Epidermal melanocyte (primary cell): ENCODE data around the gene HEYL.

Experiments
- DNase-seq: peaks from one replicate; pipeline ENCODE4 v3.0.0; 2011; ENCODE audit warnings: low spot score; ENCODE audit not compliant: insufficient read length

Gene HEYL

DNA sequence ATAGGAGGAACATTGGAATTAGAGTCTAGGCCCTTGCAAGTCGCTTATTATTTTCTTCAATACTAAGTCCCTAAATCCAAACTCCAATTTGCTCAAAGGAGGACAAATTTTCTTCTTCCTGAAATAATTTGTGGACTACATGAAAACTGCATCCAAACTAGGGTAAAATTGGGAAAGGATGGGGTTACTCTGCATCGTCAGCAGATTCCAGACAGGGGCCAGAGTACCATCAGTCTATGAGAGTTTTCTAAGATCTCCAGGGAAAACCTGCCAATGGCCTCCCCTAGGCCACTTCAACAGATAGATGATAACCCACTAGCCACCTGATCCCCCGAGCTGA is 508 bp downstream of the HEYL start:
- DNase-seq, result no peak

DNA sequence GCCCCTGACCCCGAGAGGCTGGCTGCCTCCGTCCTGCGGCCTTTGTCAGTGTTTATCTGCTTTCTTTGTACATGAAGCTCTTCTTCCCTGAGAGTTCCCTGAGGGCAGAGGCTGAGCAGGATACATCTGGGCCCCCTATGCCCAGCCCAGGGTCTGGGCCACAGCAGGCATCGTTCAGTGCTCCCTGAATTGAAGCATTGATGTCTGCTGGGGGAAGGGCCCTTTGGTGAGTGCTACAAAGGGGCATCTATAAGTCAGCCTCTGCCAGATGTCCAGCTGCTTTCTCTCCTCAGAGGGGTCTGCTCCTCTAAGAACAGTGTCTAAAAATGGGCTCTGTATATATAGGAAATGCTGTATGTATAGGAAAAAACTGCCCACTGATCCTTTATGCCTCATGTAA is 2.1 kb downstream of the HEYL start:
- DNase-seq, result no peak

DNA sequence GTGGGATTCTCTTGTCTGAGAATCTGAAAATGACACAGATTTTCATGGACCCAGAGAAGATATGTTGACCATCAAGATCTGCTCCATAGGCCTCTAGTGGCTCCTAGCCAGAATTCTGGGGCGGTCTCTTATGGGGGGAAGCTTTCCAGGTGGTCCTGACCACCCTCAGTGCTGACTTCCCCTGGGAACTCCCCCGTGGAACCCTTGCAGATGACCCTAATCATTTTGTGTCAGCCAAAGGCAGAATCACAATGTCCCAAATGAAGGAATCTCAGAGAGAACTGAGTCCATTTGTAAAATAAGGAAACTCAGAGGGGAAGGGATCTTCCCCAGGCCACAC is 3.6 kb downstream of the HEYL start:
- DNase-seq, result no peak

DNA sequence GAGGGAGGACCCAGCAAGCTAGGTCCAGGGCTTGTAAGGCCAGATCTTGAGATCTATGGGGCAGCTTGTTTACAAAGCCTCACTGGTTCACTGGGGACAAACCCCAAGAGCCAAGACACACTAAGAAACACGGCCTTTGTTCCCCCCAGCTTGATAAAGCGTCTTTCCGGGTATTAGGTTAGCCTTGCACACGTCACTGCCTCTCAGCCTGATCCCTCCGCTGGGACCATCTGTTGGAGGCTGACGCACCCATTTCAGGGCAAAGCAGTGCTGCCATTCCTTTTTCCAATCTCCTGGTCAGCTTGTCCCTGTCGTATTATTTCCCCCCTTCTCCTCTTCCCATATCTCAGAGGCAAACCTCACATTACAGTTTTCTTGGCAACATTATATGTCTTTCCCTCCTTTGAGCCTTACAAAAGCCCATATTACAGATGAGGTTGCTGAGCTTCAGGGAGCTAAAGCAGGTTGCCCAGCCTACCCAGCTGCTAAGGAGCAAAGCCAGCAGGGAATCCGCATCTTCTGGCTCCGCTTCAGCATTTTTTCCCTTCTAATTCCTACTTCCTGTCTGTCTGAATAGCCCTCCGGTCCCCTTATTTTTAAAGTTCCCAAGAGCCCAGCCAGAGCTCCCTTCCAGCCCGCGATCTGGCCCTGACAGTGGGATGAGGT is 4.1 kb downstream of the HEYL start:
- DNase-seq, result no peak

DNA sequence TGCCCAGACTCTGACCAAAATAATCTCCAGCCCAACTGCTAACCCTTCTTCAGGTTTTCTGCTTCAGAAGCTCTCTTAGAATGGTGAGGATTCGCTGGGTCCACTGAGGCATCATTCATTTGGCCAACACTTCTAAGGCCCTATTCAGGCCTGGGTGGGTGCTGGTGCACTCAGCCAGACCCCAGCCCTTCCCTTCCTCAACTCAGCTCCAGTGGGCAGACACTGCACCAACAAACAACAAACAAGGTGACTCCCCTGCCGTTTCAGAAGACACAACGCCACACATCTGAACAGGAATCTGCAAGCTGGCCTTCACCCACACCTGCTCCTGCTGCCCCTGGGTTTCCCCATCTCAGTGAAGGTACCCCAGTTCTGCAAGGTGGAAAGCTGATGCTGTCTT is 6.0 kb downstream of the HEYL start:
- no peak for DNase-seq

DNA sequence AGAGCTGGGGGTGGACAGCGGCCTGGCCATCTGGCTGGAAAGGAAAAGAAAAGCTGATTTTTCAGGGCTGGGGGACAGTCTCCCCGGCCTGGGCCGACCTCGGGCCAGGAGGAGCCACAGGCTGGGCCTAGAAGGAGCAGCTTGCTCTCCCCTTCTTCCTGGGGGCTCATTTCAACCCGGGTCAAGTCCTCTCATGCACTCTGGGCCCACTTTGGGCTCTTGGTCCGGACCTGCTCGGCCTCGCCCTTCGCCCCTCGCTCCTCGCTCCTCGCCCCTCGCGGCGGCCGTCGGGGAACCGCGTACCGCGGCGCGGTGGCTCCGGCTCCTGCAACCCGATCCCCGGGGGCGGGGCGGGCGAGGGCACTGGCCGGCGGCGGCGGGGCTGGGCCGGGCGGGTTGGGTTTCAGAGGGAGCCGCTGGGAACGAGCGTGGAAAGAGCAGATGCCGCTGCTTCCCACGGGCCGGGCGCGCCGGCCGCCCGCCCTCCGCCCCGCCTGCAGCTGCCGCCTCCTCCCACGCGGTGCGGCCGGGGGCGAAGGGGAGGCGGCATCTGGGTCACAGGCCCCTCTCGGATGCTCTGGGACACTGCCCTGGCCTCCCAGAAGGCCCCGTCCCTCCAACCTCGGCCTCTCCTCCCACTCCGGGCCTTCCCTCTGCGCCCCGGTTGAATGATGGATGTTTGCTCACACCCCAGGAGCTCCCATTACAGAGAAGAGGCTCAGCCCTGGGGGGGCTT is 6.6 kb downstream of the HEYL start:
- DNase-seq, result peak; percentile 57

DNA sequence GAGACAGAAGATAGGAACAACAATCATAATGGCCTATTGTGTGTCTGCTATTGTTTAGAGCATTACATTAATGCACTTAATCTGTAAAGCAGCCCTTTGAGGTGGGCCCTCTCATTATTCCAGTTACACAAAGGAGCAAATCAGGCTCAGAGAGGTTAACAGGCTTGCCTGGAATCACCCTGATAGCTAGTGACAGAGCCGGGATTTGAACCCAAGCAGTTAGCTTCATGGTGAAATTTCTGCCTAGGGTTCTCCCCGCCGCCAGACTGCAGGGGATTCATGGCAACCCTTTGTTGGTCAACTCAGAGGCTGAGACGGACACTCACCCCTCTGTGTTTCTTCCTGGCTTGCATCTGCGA is 7.1 kb downstream of the HEYL start:
- no peak for DNase-seq

DNA sequence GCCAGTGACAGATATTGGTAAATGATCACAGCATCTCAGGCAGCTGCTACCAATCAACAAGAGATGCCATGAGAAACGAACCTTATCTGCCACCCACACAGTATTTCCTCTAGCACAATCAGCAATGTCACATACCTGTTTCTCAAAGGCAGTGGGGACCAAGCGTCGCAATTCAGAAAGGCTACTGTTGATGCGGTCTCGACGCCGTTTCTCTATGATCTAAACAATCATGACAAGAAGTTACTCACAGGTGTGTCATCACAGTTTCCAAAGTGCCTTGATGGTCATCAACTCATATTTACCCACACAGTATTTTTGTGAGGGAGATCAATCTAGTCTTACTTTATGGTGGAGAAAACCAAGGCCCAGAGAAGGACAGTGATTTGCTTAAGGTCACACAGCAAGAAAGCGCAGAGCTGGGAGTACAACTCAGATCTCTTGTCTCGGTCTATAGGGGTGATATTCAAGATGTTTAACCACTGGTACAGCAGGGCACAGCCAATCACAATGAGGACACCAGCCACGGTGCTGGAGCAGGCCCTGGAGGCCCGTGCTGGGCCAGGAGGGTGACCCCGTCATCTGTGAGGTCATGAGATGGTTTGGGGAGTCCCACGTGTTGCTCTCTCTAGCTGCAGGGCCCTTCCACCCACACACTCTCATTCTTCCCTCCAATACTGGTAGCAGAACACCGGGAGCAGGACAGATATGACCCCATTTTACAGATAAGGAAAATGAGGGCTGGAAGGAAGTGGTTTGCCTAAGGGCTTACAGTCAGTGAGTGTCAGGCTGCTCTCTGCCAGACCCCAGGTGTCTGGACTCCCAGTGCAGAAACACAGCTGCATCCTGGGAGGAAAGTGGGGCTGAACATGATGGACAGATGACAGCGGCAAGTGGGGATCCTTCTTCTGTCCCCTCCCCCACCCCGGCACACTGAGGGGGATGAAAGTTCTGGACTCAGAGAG is 7.8 kb downstream of the HEYL start:
- no peak for DNase-seq

- no peak for DNase-seq
Observed at GRCh38 chr1:39628807-39629350, 10.6 kb downstream of the HEYL start.

DNA sequence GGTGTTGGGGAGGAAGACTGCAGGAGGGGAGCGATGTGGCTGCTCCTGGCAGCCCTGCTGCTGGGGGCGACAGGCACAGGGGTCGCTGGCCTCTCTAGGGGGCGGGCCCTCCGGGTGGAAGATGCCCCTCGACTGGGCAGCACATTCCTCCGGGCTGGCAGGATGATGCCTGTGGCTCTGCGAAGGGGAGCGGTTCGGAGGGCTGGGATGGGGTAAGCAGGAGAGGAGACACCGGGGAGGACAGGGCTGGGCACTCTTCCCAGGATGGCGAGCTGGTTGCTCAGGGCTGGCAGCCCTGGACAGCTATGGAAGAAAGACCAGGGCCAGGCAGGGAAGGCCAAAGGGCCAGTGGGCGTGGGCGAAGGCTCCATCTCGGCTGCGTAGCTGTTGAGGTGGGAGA is 12.8 kb downstream of the HEYL start:
- no peak for DNase-seq

GRCh38 chr1:39625462-39626273 is 13.8 kb downstream of the HEYL start:
- DNase-seq, result no peak

- no peak for DNase-seq
Observed at GRCh38 chr1:39625009-39625408, 14.4 kb downstream of the HEYL start.

DNA sequence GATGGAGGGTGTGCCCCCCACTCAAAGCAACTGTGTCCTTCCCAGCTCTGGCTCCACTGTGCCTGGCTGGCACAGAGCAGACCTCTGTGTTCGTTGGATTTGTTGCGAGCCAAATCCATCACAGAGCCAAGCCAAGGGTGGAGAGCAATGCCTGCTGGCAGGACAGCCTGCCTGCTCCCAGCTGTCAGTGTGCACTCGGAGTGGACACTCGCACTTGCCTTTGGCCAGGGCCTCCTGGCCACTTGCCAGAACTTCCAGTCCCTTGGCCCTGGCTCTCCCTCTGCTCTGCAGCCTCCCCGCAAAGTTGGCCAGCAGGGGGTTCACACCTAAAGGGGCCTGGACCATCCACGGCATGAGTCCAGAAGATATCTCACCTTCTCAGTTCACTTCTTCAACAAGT is 16.4 kb downstream of the HEYL start:
- no peak for DNase-seq

DNA sequence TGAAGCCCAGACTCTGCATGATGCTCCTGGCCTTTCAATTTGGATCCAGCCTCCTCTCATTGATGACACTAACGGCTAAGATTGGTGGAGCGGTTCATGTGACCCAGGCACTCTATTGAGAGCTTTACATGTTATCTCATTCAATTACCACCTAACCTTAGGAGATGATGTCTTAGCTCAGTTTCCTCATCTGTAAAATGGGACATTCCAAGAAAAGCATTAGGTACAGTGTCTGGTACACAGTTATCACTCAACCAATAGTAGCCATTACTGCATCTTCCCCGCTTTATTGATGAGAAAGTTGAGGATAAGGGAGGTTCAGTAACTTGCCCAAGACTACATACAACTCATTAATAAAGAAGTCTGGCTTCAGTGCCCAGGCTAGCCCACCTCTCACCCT is 17.0 kb downstream of the HEYL start:
- no peak for DNase-seq

DNA sequence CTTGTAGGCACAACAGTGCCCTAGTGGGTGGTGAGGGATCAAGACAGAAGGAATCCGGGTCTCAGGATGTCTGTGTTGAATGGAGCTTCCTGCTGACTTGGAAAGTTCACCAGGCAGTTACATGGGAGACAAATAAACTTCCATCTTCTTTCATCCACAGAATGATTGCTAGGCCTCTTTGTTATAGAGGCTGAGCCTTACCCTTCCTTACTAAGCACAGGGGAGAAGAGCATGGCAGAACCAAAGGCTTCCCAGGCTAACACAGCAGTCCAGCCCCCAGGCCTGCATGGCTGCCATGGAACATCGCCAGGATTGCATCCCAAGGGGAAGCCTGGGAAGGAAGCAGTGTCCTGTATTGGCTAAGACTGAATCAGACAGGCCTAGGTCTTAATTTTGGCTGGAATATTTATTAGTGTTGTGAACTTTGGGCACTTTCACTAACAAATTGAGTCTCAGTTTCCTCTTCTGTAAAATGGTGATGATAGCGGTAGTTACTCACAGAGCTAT is 18.7 kb downstream of the HEYL start:
- no peak for DNase-seq

- no peak for DNase-seq
Observed at GRCh38 chr1:39617488-39618049, 21.9 kb downstream of the HEYL start.

DNA sequence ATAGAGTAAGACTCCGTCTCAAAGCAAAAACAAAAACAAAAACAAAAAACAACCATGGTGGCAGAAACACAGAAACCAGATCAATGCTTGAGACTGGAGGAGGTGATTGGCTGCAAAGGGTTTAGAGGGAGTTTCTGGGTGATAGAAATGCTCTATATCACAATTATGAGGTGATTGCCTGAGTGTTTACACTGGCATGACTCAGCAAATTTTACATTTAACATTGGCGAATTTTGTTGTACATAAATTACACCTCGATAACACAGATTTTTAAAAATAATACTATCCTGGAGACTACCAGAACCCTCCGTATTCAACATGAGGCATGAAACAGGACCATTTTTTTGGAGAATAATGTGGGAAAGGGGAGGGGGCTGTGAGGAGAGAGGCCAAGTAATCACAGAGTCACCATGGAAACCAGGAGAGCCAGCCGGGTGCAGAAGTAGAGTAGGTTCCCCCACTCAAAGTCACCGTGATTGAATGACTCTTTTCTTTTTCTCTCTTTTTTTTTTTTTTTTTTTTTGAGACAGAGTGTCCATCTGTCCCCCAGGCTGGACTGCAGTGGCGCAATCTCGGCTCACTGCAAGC is 24.3 kb downstream of the HEYL start:
- no peak for DNase-seq

- no peak for DNase-seq
Observed at GRCh38 chr1:39614488-39614887, 25.0 kb downstream of the HEYL start.

DNA sequence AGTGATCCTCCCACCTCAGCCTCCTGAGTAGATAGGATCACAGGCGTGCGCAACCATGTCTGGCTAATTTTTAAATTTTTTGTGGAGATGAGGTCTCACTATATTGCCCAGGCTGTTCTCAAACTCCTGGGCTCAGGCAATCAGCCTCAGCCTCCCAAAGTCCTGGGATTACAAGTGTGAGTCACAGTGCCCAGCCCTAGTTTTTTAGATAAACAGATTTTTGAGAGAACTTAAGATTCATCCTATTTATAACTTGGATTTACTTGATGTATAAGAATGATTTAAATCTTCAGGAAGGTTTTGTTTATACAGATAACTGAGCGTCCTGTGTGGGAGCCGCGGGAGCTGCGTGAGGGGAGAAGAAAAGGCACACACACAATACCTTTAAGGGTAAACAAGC is 26.2 kb downstream of the HEYL start:
- DNase-seq, result no peak

DNA sequence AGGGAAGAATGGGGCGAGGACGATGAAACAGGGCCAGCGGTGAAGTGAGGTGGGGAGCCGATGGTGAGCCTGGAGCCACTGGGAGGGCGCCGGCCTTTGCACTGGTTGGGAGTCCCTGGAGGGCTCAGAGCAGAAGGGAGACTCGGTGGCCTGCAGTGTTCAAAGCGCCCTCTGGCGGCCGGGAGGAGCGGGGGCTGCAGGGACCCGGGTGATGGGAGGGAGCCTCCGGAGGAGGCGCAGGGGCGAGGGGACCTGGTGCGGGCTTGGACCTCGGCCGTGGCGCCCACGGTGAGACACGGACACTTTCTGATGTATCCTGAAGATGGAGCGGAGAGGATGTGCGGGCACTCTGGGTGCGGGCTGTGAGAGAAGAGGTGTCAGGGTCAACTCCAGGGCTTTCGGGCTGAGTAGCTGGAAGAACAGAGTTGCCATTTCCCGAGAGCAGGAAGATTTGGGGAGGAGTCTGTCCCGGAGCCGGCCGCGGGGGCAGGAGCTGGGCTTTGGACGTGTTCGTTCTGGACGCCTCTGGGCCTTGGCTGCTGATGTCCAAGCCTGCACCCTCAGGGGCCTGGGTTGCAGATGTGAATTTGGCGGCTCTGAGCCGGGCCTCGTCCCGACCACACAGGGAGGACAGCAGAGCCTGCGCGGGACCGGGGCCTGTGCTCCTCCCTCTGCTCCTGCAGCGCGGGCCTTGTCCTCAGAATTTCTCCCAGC is 29.7 kb downstream of the HEYL start:
- DNase-seq, result no peak
